GM18870 (cell line): ENCODE measurements around the gene SLC44A3.
A peak's percentile ranks its signal among the peaks of the same experiment; 100 is the strongest.
"Not testable (repeated sequence)": the region's sequence is repeated elsewhere in the genome, so short reads cannot be mapped to it uniquely, and the experiment has no call there.

Experiments
- ATAC-seq: cut with Tn5 transposase; IDR thresholded peaks from one replicate; pipeline ENCODE4 v1.9.1; 2021; ENCODE audit warnings: moderate library complexity; ENCODE audit not compliant: unreplicated experiment

SLC44A3 gene

DNA sequence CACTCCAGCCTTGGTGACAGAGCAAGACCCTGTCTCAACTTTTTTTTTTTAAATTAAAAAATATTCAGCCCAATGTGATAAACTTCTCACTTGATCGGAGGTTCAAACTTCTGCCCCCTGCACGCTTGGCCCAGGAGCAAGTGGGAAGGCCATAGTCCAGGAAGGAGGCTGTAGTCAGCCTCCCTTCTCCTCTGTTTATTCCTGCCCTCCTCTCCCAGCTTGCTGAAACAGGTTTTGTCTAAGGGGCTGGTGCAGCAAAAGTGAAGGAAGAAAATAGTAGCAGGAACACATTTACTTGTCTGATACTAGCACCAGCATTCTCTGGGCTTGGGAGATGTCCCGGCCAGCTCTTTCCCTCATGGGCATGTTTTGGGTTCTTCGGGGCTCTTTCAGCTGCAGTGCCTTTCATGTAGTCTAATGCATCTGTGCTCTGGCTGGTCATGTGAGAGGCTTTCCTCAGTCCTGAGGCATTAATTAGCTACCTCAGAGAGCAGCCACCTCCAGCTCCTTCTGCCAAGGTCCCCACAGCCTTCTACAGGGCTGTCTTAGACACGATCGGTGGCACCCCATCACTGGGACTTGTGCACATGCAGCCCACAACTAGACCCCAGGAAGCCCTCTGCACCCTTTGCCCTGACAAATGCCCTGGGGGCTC, 12.9 kb downstream of the SLC44A3 start:
- no peak for ATAC-seq

DNA sequence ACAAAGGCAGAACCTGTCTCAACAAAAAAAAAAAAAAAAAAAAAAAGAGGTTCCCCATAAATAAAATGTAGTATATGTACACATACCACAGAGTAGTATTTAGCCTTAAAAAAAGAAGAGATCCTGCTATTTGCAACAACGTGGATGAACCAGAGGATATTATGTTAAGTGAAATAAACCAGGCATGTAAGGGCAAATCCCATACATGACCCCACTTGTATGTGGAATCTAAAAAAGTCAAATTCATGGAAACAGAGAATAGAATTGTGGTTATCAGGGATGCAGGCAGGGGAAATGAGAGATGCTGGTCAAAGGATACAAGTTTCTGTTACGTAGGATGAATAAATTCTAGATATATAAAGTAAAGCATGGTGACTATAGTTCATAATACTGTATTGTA, 16.7 kb downstream of the SLC44A3 start:
- ATAC-seq, result no peak

DNA sequence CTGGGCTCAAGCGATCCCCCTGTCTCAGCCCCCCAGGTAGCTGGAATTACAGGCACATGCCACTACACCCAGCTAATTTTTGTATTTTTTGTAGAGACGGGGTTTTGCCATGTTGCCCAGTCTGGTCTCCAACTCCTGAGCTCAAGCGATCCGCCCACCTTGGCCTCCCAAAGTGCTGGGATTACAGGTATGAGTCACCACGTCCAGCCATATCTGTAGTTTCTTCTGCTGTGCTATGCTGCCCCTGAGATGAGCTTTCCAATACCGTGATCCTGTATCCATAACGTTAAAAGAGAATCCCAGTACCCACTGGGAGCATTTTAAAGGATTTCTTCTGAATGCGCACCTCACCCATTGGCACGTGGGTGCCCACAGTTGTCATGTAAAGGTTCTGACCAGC, 20.2 kb downstream of the SLC44A3 start:
- ATAC-seq, result not testable (repeated sequence)

DNA sequence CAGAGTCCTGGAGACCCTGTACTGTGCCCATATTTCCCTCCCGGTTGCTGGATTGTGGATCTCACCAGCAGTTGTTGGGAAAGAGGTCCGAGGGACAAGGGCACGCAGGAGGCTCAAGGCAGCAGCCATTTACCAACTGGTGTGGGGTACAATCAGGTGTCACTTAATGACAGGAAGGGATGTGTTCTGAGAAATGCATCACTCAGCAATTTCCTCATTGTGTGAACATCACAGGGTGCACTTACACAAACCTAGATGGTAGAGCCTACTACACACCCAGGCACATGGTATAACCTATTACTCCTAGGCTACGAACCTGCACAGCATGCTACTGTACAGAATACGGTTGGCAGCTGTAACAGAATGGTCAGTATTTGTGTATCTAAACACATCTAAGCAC, 20.7 kb downstream of the SLC44A3 start:
- ATAC-seq, result no peak

DNA sequence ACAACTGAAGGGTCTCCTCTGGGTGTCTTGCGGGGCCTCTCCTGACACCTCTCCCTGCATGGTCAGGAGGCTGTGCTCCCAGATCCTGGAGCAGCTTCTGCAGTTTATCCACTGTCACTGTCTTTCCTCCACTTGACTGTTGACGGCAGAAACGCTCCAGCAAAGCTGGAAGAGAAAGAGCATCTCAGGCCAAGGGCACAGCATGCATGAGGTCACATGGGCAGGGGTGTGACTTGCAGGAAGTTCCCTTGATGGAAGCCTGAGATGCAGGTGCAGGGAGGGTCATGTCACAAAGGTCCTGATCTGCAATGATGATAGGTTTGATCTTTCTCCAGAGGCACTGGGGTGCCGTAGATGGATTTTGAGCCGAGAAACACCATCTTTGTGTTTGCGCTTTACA, 23.3 kb downstream of the SLC44A3 start:
- ATAC-seq, result no peak

DNA sequence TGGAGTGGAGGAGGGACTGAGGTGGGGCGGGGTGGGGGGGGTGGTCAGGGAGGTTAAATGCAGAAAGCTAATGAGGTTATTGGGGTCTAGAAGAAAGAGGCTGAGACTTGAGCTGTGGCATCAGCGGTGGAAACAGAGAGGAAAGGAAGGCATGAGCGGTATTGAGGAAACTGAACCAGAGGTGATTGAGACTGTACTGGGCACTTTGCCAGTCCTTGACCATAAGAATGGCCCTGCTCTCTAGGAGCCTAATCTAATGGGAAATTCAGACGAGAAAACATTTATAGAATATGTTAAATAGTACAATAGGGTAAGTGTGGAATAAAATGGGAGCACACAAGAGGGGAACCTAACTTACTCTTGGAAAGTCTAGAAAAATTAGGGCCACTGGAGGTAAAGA, 23.7 kb downstream of the SLC44A3 start:
- ATAC-seq, result no peak

DNA sequence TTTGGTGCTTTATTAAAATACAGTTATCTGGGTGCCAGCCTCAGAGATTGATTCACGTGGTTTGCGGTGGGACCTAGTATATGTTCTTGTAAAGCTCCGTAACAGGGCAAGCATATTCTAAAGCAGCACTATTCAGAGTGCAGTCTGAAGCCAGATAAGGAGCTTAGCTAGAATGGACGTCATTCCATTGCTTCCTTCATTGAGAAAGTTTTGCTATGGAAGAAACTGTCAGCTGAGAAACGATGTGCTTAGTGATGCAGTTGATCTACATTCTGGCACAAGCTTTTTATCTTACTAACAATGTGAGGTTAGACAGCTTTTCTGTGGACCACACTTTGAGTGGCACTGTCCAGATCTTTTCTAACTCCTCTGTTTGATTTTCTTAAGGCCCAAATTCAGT, 26.2 kb downstream of the SLC44A3 start:
- ATAC-seq, result no peak

DNA sequence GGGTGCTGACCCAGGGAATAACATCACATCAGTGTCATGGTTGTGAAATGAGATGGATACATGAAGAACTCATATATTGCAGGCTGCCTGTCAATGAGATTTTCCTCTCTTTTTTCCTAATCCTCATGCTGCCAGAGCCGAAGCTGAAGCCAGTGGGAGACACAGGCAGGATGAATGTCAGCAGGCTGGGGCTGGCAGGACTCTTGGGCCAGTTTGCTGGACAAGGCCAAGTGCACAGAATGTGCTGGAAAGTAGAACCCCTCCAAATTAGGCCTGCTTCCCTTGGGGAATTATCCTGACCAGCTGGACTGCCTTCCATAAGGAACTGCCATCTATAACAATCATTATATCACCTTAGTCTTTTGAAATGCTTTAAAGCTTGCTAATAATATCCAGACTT, 31.4 kb downstream of the SLC44A3 start:
- no peak for ATAC-seq

DNA sequence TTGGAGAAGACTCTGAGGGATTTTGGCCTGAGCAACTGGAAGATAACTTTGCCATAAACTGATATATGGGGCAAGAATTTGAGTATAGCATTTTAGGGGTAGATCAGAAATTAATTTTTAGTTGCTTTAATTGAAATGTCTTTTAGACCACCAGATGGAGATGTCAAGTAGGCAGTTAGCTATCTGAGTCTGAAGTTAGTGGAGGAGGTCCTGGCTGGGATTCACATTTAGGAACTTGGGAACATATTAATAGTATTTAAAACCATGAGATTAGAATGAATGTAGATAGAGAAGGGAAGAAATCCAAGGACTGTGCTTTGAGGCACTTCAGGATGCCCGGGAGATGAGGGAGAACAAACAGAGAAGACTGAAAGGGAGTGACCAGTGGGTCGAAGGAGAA, 32.6 kb downstream of the SLC44A3 start:
- no peak for ATAC-seq

DNA sequence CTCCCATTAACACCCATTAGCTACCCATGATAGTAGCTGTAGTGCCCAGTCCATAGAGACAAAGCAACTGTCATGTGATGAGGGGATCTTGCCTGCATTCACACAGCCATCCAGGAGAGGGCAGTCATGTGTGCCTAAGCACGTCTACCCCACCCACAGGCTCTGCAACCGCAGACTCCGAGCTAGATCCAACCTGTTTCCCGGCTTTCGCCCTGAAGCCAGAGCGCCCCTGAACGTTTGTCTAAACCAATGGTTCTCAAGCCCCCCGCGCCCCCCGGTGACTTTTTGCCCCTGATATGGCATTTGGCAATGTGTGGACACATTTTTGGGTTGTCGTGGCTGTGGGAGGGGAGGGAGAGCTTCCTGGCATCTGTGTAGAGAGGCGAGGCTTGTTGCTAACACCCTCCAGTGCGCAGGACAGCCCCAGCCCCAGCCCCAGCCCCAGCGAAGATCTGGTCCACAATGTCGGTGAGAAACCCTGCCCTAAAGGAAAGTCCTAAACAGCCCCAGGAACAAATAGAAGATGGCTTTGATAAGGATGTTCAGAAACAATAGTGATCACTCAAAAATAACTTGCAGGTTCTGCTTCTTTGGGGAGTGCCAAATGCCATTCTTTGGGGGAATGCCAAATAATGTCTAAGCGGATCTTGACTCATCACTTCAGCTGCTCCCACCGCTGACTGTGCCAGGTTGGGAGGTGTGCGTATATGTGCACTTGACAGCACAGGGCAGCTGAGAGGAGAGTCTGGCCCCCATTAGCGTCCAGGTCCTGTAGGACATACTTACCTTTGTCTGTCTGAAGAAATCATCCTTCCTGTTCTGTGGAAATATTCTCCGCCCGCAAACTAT, 34.5 kb downstream of the SLC44A3 start:
- ATAC-seq, result peak; percentile 99

DNA sequence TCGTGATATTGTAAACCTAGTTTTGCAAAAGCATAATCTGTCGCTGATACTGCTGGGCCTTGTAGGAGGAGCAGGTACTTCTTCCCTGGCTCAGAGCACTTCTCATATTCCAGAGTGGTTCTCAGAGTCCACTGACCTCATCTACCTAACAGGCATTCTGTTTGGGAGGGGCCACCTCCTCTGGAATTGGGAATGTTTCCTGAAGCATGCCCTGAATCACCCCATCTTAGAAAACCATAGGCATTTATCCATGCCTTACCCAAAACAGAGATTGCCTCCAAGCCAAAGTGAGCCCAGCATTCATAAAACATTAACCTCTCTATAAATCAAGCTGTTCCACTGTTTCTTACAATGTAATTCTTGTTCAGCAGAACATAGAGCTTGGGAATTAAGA, 35.1 kb downstream of the SLC44A3 start:
- ATAC-seq, result no peak

DNA sequence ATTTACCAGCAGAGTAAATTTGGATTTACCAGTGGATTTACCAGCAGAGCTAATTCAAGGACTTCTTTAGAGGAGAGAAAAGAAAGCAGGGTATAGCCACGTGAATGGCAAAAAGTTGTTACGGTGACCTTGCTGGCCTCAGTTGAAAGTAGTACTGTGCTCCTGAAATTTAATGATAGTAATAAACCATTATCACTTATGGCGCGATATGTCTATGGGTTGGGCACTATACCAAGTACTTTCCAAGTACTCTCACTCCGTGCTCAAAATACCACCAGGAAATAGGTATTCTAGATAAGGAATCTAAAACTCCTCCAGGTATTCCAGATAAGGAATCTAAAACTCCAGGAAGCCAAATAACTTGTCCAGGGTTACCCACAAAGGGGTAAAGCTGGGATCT, 35.8 kb downstream of the SLC44A3 start:
- no peak for ATAC-seq

DNA sequence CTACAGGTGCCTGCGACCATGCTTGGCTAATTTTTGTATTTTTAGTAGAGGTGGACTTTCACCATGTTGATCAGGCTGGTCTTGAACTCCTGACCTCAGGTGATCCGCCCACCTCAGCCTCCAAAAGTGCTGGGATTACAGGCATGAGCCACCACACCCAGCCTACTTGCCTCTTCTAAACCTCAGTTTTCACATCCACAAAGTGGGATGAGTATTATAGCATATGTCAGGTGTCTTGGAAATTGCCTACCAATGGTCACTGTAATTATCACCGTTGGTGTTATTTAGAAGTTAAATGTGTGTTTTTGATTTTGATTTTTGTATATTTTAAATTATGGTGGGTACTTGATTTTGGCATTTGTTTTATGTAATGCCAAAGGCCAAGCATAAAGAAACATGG, 36.7 kb downstream of the SLC44A3 start:
- ATAC-seq, result no peak

DNA sequence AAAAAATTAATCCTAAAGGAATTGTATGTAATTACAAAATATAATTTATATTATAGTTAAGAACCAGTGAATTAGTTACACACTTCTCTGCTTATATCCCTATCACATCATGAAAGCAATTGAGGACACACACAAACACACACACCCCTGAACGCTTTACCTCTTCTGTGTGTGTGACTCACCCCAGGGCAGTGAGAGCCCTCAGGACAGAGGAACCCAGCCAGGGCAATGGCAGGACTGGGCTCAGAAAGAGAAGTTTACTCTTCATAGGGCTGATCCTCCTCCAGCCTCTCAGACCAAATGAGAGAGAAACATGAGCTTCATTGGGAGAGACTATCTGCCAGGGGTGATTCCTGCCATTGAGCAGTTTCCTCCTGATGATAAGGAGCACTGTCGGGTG, 38.1 kb downstream of the SLC44A3 start:
- ATAC-seq, result no peak

DNA sequence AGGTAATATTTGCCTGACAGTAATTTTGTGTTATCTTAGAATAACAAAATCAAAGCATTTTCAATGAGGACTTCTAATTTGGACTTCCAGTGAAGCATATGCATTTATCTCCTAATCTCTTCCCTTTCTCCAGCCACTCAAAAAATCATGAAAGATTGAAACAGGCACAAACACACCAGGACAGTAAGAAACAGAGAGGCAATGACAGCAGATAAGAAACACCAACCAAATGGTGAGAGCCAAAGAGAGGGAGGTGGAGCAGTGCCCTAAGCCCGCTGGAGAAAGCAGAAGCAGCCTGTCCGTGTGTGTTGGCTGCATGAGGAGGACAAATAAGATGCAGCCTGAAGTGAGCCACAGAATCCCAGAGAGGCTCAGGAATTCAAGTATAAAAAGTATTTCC, 39.0 kb downstream of the SLC44A3 start:
- no peak for ATAC-seq

DNA sequence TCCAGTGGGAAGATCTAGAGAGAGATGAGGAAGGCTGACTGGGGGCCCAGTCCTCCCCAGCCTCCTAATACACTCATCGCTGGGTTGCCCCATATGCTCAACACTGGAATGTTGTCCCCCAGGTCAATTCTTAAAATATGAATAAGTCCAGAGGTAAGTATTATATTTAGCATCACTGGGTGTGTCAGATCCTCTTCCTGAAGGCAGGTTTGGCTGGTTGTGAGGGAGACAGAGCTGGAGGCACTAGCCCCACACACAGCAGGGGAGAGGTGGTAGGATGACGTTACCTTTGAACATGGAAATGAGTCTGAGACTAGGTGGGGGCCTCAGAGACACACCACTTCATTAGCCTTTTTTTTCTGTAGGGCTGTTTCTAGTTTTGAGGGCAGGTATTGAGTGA, 42.6 kb downstream of the SLC44A3 start:
- no peak for ATAC-seq

DNA sequence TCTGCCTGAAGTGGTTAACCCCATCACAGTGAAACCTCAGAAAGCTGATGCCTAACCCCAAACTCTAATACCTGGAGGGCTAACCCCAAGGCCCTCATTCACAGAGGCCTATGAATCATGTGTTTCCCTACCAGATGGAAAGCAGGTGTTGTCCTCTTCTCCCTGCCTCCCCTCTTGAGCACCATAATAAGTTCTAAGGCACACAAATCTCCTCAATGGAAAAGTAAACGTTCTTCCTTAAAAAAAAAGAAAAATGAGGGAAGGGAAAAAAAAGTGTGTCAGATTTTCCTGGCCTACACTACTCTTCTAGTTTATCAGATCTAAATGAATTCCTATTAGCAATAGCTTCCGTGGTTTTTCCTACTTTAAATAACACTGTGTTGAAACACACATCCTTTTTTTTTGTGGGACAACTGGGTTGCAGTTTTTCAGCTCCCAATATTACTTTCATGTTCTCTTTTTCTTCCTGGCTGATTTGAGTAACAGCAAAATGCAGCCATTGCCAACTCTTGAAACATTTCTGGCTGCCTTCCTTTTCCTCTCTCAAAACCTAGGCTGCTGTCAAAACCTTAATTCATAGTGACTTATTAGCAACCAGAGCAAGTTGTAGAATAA, 43.2 kb downstream of the SLC44A3 start:
- ATAC-seq, result no peak

DNA sequence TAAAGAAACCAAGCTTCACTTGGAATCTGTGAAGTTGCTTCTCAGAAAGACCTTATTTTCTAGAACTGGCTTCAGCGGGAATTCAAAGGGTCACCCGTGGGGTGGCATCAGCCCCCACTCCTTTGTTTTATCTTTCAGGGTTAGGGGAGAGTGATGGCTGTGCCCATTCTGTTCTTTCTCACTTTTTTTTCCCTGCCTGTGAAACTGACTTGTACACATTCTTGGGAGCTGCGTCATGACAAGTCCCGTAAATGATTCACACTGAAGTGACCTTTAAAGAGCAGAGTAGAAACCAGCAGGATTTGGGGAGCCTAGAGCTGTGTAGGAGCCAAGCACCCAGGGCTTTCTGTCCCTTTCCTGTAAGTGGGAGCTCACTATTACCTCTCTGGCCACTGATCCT, 43.8 kb downstream of the SLC44A3 start:
- ATAC-seq, result no peak

DNA sequence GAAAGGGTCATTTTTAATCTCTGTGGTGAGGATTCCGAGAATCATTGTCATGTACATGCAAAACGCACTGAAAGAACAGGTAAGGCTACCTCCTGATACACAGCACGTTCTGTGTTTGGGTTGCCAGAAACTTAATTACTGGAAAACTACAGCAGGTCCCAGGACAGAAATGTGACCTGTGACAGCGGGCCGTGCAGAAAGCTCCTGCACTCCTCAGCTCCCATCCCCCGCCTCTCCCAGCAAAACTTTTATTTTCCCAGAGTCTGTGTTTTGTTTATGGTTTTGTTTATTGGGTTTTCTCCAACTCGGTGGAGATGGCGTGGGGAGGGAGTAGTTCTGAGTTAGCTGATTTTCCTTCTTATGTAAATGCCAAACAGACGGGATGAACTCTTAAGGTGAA, 44.7 kb downstream of the SLC44A3 start:
- no peak for ATAC-seq

DNA sequence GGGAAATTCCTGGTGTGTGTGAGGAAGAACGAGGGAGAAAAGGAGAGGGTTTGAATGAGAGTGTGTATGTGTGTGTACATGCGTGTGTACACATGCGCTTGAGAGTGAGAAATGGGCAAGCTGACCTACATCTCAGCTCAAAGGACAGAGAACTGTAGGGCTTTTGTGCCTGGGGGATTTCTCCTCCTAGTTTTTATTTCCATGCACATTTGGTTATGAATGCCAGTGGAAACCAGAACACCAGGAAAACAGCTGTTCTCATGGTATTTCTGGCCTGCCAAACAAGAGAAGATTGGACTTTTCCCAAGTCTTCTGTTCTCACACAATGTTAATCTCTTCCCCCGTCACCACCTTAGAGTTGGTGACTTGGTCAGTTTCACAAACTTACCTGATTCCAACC, 45.2 kb downstream of the SLC44A3 start:
- ATAC-seq, result no peak

DNA sequence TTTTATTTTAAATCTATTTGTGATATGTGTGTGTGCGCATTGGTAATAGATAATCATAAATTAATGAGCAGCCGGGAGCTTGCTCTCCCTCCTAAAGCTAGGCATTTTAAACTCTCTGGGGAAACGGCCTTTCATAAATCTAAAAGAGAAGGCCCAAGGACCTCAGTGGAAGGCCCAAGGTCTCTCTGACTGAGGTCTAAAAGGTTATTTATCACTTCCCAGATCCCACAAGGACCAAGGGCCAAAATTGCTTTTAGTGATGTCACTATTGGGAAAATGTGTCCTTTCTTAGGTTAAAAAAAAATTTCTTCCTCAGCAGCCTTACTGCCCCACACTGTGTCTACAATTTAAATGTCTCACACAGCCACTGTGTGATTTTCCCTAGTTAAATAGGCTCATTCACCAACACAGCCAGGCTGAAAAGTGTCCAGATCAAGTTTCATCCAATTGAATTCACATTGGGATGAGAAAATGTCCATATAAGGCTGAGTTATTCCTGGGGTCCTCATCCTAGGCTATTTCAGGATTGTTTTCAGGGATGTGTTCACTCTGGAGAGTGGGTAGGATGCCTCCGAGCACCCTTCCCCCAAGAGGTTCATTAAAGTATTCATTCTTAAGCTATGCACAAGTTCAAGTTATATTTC, 46.1 kb downstream of the SLC44A3 start:
- ATAC-seq, result no peak

DNA sequence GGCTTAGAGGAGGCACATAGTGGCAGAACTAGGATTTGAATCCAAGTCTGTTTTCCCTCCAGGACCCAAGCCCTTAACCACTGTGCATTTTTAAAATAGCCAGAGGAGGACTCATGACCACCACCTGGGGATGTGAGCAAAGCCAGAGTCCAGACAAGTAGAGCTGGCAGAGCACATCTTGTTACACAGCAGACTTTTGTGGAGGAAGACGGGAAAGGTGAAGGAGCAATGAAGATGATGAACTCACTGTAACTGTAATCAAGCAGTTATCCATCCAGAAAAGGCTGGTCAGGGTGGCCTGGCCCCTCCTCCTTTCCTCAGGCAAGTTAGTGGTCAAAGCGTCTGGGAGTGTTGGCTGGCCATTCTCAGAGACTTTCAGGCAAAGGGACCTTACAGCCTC, 50.9 kb downstream of the SLC44A3 start:
- no peak for ATAC-seq
